GM19372 (cell line): ENCODE results near the gene TNFRSF8.

ENCODE experiments used
- ATAC-seq: cut with Tn5 transposase; IDR thresholded peaks from one replicate; pipeline ENCODE4 v1.9.1; 2021; ENCODE audit warnings: mild to moderate bottlenecking, low read depth, moderate library complexity; ENCODE audit not compliant: unreplicated experiment

The TNFRSF8 gene

DNA sequence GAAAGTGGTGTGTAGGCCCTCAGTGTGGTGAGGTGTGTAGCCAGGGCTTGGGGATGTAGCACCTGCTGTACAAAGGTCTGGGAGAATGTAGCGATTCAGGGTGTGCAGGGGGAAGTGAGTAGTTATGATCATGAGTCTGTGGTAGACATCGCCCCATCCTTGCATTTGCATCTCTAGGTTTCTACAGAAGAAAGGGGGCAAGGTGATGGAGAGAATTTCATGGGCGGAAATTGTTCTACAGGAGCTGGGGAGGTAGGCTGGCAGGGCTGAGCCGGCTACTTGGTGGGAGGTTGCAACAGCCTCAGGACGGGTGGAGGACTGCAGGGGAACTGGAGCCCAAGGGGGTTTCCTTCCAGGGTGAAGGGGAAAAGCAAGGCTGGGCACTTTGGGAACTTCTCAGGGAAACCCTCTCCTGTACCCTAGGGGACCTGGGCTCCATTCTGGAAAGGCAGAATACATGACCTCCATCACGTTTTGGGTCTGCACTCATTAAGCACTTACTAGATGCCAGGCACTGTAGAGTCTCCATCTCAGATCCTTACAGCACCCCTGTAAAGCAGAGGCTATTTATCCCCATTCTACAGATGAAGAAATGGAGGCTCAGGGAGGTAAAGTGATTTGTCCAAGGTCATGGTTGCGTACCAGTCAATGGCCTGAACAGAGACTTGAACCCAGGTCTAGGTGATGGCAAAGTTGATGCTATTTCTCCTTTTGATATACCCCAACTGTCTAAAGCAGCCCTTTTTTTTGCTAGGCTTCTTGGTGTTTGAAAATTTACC, 89.2 kb downstream of the TNFRSF8 start:
- peak; percentile 69 for ATAC-seq

DNA sequence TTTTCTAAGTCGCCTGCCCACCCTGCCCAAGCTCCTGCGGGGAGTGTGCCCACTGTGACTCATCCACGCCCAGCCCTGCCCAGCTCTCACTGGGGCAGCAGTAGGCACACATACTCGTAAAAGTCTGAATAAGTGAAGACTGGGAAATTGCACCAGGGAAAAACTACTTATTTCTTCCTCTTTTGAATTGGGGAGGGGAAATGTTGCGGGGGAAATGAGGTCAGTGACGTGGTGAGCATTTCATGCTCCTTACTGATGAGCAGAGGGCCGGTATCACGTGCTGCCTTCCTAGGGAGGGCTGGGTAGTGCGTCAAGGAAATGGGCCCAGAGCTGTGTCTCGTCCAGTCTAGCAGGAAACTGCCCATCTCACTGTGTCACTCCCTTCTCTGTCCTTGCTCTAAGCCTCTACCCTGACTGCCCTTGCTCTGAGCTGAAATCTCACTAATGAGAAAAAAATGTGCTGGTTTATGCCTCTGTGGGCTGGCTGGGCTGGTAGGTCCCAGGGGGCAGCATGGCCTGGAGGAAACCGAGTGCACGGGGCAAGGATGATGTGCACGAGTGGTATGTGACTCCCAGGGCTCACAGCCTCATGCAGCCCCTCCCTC, 90.2 kb downstream of the TNFRSF8 start:
- ATAC-seq = no peak

DNA sequence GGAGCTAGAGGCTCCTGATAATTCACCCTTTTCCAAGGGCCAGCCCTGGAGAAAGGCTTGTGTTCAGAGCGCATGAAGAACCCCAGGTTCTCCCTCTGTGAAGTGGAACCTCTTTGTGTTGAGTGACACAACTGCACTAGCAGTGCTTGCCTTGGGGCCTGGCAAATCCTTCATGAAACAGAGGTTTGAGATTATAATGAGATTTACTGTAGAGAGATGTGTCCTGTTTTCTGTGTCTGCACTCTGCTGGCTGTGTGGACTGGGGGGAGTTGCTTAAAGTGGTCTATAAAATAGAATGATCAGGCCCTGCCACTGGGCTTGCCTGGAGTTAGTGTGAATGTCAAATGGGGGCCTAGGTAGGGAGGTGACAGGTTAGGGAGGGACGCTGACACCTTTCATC, 92.2 kb downstream of the TNFRSF8 start:
- no peak for ATAC-seq

GRCh38 chr1:12157366-12158231, 94.5 kb downstream of the TNFRSF8 start:
- ATAC-seq = no peak

- ATAC-seq = no peak
Observed at GRCh38 chr1:12158357-12159092, 95.4 kb downstream of the TNFRSF8 start.

- ATAC-seq = no peak
Observed at GRCh38 chr1:12159816-12160215, 96.7 kb downstream of the TNFRSF8 start.

GRCh38 chr1:12161324-12161661, 98.2 kb downstream of the TNFRSF8 start:
- ATAC-seq = no peak

DNA sequence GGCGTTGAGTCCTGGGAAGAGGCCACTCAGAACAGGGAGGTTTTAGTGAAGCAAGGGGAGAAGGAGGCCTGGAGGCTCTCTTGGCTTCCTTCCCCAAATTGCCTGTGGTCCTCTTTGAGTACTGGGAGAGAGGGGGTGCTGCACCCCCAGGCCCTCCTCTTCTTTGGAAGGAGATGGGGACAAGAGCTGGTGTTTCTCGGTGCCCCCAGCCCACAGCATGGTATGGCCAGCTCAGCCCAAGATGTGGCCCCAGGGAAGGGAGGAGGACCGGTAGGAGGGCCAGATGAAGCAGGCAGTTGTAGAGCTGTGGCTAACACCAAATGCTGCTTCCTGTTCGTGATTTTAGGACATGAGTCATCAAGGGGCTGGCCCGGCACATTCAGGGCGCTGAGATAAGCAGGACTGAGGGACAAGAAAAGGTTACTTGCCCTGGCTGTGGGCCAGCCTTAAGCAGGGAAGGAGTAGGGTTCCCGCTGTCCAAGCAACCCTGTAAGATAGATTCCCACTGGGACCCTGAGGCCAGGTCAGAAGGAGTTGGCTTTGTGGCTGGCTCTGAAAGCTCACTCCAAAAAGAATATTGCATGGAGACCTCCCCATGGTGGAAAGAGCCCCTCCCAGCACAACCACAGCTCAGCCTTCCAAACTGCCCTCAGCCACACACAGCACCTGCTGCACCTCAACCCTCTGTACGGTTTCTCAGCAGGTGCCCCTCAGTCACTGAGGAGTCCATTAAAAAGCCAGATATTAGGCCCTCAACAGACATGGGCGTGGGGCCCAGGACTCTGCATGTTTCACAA, 98.8 kb downstream of the TNFRSF8 start:
- ATAC-seq = peak; percentile 78

DNA sequence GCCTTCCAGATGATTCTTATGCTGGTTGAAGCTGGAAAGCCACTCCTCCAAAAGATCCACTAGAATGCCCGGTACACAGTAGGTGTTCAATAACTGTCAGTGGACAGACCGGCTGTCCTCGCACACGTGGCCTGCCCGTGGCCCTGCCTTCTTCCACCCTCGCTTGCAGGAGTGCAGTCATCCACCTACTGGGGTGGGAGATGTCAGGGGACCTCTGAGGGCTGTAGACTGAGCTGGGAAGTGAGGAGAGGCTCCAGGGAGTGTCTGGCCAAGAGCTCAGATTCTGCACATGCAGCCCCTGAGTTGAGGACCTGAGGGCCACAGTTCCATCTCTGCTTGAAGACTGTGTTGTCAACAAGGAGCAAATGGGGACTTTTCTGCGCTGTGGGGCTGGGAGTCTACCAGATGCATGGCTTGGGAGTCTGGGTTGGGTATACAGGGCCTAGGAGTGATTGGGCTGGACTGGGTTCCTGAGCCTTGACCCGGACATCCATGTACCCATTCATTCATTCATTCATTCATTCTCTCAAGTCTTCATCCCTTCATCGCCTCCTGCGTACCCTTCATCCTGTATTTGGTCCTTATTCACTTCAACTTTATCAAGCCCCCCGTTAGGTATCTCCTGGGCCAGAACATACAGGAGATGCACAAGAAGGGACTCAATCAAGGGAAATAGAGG, 99.5 kb downstream of the TNFRSF8 start:
- ATAC-seq = no peak

DNA sequence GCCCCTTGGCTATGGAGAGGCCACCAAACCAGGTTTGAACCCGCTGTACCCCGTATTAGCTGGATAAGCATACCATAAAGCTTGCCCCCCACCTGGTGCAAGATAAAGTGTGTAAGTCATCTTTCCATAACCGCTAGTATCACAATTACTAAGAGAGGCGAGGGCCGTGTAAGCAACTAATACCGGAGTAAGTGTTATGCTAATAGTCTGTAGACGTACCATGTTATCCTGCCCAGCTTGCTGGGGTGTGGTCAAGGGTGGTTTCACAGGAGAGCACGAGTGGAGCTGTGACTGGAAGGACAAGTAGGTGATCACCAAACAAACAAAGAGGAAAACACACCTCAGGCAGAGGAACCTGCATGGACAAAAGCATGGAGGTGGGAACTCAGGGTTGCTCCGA, 100.1 kb downstream of the TNFRSF8 start:
- no peak for ATAC-seq

GRCh38 chr1:12164210-12164609, 101.1 kb downstream of the TNFRSF8 start:
- no peak for ATAC-seq

GRCh38 chr1:12165342-12165741, 102.2 kb downstream of the TNFRSF8 start:
- no peak for ATAC-seq

- peak; percentile 49 for ATAC-seq
Observed at GRCh38 chr1:12166834-12167492, 103.9 kb downstream of the TNFRSF8 start, which contains the start of gene TNFRSF1B. Gene TNFRSF1B, plus strand, starts transcription at chr1:12166991. Its CDS starts 101 bp downstream, at chr1:12167092.

DNA sequence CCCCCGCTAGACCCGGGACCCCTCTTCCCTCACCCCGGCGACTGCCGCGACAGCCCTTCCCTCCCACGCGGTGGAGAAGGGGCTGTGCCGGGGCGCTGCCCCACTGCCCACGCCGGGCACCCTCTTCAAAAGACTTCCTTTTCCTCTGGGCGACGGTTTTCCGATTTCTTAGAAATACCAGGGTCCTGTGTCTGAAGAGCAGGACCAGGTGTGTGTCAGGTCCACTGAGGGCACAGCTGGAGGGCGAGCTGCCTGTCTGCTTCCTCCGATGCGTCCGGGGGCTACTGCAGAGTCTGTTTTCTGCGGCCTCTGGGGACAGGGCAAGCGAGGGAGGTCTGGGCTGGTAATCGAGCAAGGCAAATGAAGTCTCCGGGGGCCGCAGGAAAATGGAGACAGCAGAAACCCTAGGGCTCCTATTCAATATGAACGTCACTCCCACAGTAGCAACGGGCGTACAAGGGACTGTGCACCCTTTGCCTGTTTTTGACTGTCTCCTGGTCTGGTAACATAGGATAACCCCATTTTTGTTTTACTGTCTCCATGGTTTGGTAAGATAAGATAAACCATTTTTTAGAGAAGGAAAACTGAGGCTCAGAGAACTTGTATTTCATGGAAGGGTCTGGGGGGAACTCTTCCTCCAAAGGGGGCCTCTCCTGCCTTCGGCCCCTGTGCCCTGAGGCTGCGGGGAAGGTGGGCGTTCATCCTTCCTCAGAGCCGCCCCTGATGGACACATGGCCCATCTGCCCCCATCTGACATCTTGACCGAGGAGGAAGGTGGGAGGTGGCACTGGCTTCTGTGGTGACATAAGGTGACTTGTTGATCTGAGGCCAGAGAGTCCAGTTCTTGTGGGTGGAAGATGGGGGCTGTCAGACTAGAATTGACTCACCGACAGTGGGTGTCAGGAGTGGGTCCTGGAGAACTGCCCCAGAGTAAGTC, 104.7 kb downstream of the TNFRSF8 start:
- no peak for ATAC-seq

- ATAC-seq = no peak
Observed at GRCh38 chr1:12168451-12169160, 105.5 kb downstream of the TNFRSF8 start.

DNA sequence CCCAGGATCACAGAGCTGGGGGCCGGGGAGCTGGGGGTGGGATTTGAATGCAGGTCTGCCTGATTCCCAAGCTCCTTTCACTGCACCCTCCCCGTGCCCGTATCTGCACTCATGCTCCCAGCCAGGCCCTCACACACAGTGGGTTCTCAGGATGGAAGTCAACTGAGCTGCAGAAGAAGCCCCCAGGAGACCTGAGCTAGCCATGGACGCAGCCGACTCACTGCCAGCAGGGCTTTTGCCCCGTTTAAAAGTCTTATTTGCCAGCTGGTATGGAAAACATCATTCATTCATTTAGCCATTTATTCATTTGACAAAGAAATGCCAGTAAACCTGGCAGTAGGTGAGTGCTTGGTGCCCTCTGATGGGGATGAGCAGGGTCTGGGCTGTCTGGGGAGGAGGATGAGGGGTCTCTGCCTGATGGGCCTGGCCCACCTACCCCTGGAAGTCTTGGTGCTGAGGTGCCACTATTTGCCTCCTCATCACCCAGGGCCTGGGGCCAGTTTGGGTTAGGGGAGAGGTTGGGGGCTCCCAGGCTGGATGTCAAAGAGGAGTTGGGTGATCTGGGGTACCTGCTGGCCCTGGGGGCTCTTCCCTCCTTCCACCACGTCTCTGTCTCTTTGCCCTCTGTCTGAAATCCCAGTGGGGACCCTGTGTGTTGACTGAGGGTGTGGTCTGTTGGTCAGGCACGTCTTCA, 106.5 kb downstream of the TNFRSF8 start:
- no peak for ATAC-seq
